ENCODE results near the gene OR4B1. TPM values are rescaled to one million over a fixed set of nuclear protein-coding genes. Genes with fewer than 3 reads are reported as not detected.

Gene OR4B1
- not detected in 2 replicates for total RNA-seq (2021; fragmentation: NEBNext Ultra II Directional; extraction: Animal tissue kit (Norgen Biotek cat#: 25700))
- not detected in 2 replicates for polyA plus RNA-seq (2011; rRNA removed)
- not detected for polyA plus RNA-seq (2011; cell fraction: cytosol; rRNA removed)
- not detected for polyA plus RNA-seq (2011; cell fraction: nucleus; rRNA removed)
- polyA plus RNA-seq (2012, experiment 1 of 2), result not detected in 4 replicates
- not detected for polyA plus RNA-seq (2012, experiment 2 of 2)
- polyA plus RNA-seq (2013, experiment 1 of 2), result not detected
- not detected for polyA plus RNA-seq (2013, experiment 2 of 2)
- polyA minus RNA-seq (2011; rRNA and poly(A)+ RNA removed), result not detected in 2 replicates
- not detected for polyA minus RNA-seq (2011; cell fraction: cytosol; rRNA and poly(A)+ RNA removed)
- polyA minus RNA-seq (2011; cell fraction: nucleus; rRNA and poly(A)+ RNA removed), result not detected
- long read RNA-seq, experiment 1, result 0 reads
- long read RNA-seq, experiment 2, result 0 reads

GRCh38 chr11:48216510-48216909 lies at the start of gene OR4B1:
Gene OR4B1 (plus strand): TSS chr11:48216810. CDS start chr11:48216810, 0 bp downstream.
- Histone ChIP-seq H3K27ac (ENCODE audit: low read depth, low read length) (no peak within 1 kb of the TSS), H3K9me3 (ENCODE audit: insufficient read depth in 2 of 2, low read depth in 1 of 2, low read length in 1 of 2) (peaks cover 59 to 74% of the 10 kb centered on the region in 2 experiments), H3K27me3 (replicated peaks in 1 of 4; ENCODE audit: control insufficient read depth in 3 of 4, extremely low read depth in 1 of 4, insufficient read depth in 3 of 4, low read length in 3 of 4) (no peaks in the 10 kb centered on the region), H3K79me1 (ENCODE audit: low read depth, low read length) (no peaks in the 10 kb centered on the region), H2AFZ (ENCODE audit: low read length) (no peak within 1 kb of the TSS), H3K4me3 (ENCODE audit: extremely low read depth in 1 of 4, insufficient read depth in 2 of 4, low read depth in 3 of 4, low read length in 4 of 4) (no peak within 1 kb of the TSS), H3K23me2 (ENCODE audit: low read depth, low read length) (no peaks in the 10 kb centered on the region; the same call in 1 of the 2 replicates), H2BK120ac (replicated peaks; ENCODE audit: low read depth, low read length) (no peak within 1 kb of the TSS), H3K4me2 (ENCODE audit: insufficient read depth in 1 of 2, low read depth in 2 of 2, low read length in 2 of 2) (no peak within 1 kb of the TSS), H3K4me1 (replicated peaks in 1 of 4; ENCODE audit: control insufficient read depth in 3 of 4, insufficient read depth in 4 of 4, low read length in 3 of 4) (no peaks in the 10 kb centered on the region), H2BK20ac (ENCODE audit: low read length) (no peak within 1 kb of the TSS), H3K14ac (ENCODE audit: insufficient read length) (no peak within 1 kb of the TSS), H2BK15ac (ENCODE audit: low read length) (no peak within 1 kb of the TSS), H2BK12ac (ENCODE audit: low read depth, low read length) (no peak within 1 kb of the TSS), H3K9ac (replicated peaks in 1 of 4; ENCODE audit: extremely low read depth in 1 of 4, low read depth in 3 of 4, low read length in 3 of 4) (no peak within 1 kb of the TSS), H4K5ac (ENCODE audit: insufficient read length, low read depth, low read length) (no peak within 1 kb of the TSS), H4K8ac (ENCODE audit: extremely low read depth, insufficient read depth, low read length) (no peak within 1 kb of the TSS), H2AK5ac (ENCODE audit: low read depth, low read length) (no peak within 1 kb of the TSS), H3K4ac (replicated peaks; ENCODE audit: insufficient read length, low read depth, low read length) (no peak within 1 kb of the TSS), H4K91ac (replicated peaks; ENCODE audit: insufficient read length, low read length) (no peak within 1 kb of the TSS), H3K36me3 (ENCODE audit: control insufficient read depth in 2 of 4, insufficient read depth in 4 of 4, low read length in 3 of 4) (no peaks in the 10 kb centered on the region; a peak in 1 of 8 replicates), H3K79me2 (ENCODE audit: control insufficient read depth in 1 of 2, insufficient read depth in 2 of 2, low read length in 2 of 2) (no peaks in the 10 kb centered on the region), H3K18ac (ENCODE audit: extremely low read depth, low read length) (no peak within 1 kb of the TSS), H4K20me1 (replicated peaks in 1 of 2; ENCODE audit: control insufficient read depth in 1 of 2, insufficient read depth in 2 of 2, low read length in 2 of 2) (no peaks in the 10 kb centered on the region), H3K23ac (ENCODE audit: insufficient read length) (no peak within 1 kb of the TSS), H2BK5ac (ENCODE audit: low read depth, low read length) (no peak within 1 kb of the TSS), H3K56ac (replicated peaks; ENCODE audit: insufficient read length, low read depth, low read length) (no peak within 1 kb of the TSS)
- DNase-seq (ENCODE audit: low read depth in 1 of 2, low spot score in 2 of 2), result no peak
- POLR2A ChIA-PET (ENCODE audit: partially characterized antibody), result no interaction called here
- 64% methylated on average over 2 of the region's 2 CpGs; no CpG with 5 or more reads in 1 of the 2 experiments for WGBS, 2 experiments (ENCODE audit: extremely low coverage in 1 of 2, insufficient coverage in 1 of 2, insufficient read length in 1 of 2, insufficient replicate concordance in 2 of 2, low coverage in 1 of 2, low lambda C conversion rate in 2 of 2, missing lambda C conversion rate in 1 of 2)
- CTCF ChIA-PET (ENCODE audit: partially characterized antibody), result no interaction called here
- no peak for FAIRE-seq
- TF ChIP-seq KDM1A (IDR thresholded peaks at IDR 0.05; ENCODE audit: borderline replicate concordance, low read length), result no peak
- no peak for TF ChIP-seq BACH1 (IDR thresholded peaks at IDR 0.05; ENCODE audit: low read length)
- TF ChIP-seq CHD1 (IDR thresholded peaks at IDR 0.05; ENCODE audit: low read depth, low read length), result no peak
- TF ChIP-seq GABPA (IDR thresholded peaks at IDR 0.05; ENCODE audit: borderline replicate concordance, insufficient read depth, low read length), result no peak
- TF ChIP-seq NANOG (IDR thresholded peaks at IDR 0.05; ENCODE audit: insufficient read depth, low read depth, low read length, poor library complexity, severe bottlenecking), result no peak
- TF ChIP-seq CBX8 (IDR thresholded peaks at IDR 0.05; ENCODE audit: borderline replicate concordance, low read depth, low read length), result no peak
- TF ChIP-seq TEAD4 (IDR thresholded peaks at IDR 0.05; ENCODE audit: low read depth, low read length), result no peak
- TF ChIP-seq SUZ12 (IDR thresholded peaks at IDR 0.05; ENCODE audit: low read length), result no peak
- TF ChIP-seq JUND (IDR thresholded peaks at IDR 0.05; ENCODE audit: low read length), result no peak
- TF ChIP-seq RXRA (IDR thresholded peaks at IDR 0.05; ENCODE audit: insufficient read depth, low read depth, low read length), result no peak
- TF ChIP-seq SIX5 (IDR thresholded peaks at IDR 0.05; ENCODE audit: low read depth, low read length), result no peak
- TF ChIP-seq USF2 (IDR thresholded peaks at IDR 0.05; ENCODE audit: low read length), result no peak
